Astrocyte (in vitro differentiated cells and primary cell): ENCODE measurements around the gene DPH1. TPM values are rescaled to one million over a fixed set of nuclear protein-coding genes. Genes with fewer than 3 reads are reported as not detected.

Source experiments
- DNase-seq: peaks from one replicate; pipeline ENCODE4 v3.0.0-alpha.2; 2010; ENCODE audit warnings: low read depth
- FAIRE-seq: peaks from 2 replicates; lab custom pipeline; 2011; peaks lifted over from hg19 to GRCh38; lab: Jason Lieb, UNC
- H2AFZ ChIP-seq: 2 replicates; pipeline ENCODE4 v1.6.0; 2012; ENCODE audit warnings: low read depth, low read length, inconsistent platforms
- H3K27ac ChIP-seq: 2 replicates; pipeline ENCODE4 v1.5.1; 2011; ENCODE audit warnings: low read depth, low read length, inconsistent platforms
- H3K27me3 ChIP-seq: 2 replicates; pipeline ENCODE4 v1.6.0; 2011; ENCODE audit warnings: low read length, inconsistent platforms; ENCODE audit not compliant: insufficient read depth
- H3K36me3 ChIP-seq: 2 replicates; pipeline ENCODE4 v1.5.1; 2011; ENCODE audit warnings: low read length, inconsistent platforms; ENCODE audit not compliant: insufficient read depth
- H3K4me1 ChIP-seq: 2 replicates; pipeline ENCODE4 v1.5.1; 2011; ENCODE audit warnings: low read length, inconsistent platforms; ENCODE audit not compliant: insufficient read depth
- H3K4me2 ChIP-seq: 2 replicates; pipeline ENCODE4 v1.6.0; 2012; ENCODE audit warnings: low read length, inconsistent platforms
- H3K4me3 ChIP-seq: 2 replicates; pipeline ENCODE4 v1.5.1; 2011; ENCODE audit warnings: low read depth, mild to moderate bottlenecking, low read length, inconsistent platforms; ENCODE audit not compliant: insufficient read depth
- H3K79me2 ChIP-seq: 2 replicates; pipeline ENCODE4 v1.6.0; 2012; ENCODE audit warnings: mild to moderate bottlenecking, low read length, inconsistent platforms; ENCODE audit not compliant: insufficient read depth
- H3K9ac ChIP-seq: 2 replicates; pipeline ENCODE4 v1.6.0; 2012; ENCODE audit warnings: mild to moderate bottlenecking, low read length, inconsistent platforms
- H3K9me3 ChIP-seq: 2 replicates; pipeline ENCODE4 v1.5.1; 2012; ENCODE audit warnings: low read depth, mild to moderate bottlenecking, low read length, inconsistent platforms; ENCODE audit not compliant: insufficient read depth
- H4K20me1 ChIP-seq: 2 replicates; pipeline ENCODE4 v1.6.0; 2012; ENCODE audit warnings: low read length, inconsistent platforms; ENCODE audit not compliant: insufficient read depth
- H3K27ac Mint-ChIP-seq: one replicate; pipeline ENCODE4 v1.8.0; 2021; ENCODE audit warnings: mild to moderate bottlenecking, mixed read lengths; ENCODE audit not compliant: unreplicated experiment
- H3K27me3 Mint-ChIP-seq: one replicate; pipeline ENCODE4 v1.8.0; 2021; ENCODE audit warnings: low read depth, mixed read lengths; ENCODE audit not compliant: unreplicated experiment
- H3K36me3 Mint-ChIP-seq: one replicate; pipeline ENCODE4 v1.8.0; 2021; ENCODE audit warnings: low read depth, mixed read lengths; ENCODE audit not compliant: unreplicated experiment
- H3K4me1 Mint-ChIP-seq: one replicate; pipeline ENCODE4 v1.8.0; 2021; ENCODE audit warnings: low read depth, mixed read lengths; ENCODE audit not compliant: unreplicated experiment
- H3K4me3 Mint-ChIP-seq: one replicate; pipeline ENCODE4 v1.8.0; 2021; ENCODE audit warnings: mild to moderate bottlenecking, moderate library complexity, mixed read lengths; ENCODE audit not compliant: unreplicated experiment
- H3K9me3 Mint-ChIP-seq: one replicate; pipeline ENCODE4 v1.8.0; 2021; ENCODE audit warnings: mild to moderate bottlenecking, mixed read lengths; ENCODE audit not compliant: unreplicated experiment
- CTCF ChIP-seq: IDR thresholded peaks from 2 replicates; pipeline ENCODE4 v1.5.1; 2011; ENCODE audit warnings: low read depth, mild to moderate bottlenecking, inconsistent platforms, low read length, moderate library complexity; ENCODE audit not compliant: insufficient read depth
- EZH2 ChIP-seq: IDR thresholded peaks from 2 replicates; pipeline ENCODE4 v1.6.1; 2012; ENCODE audit warnings: mild to moderate bottlenecking, low read length, inconsistent platforms; ENCODE audit not compliant: insufficient read depth
- total RNA-seq: library from RNA; stranded (reverse); gene quantifications from 2 replicates; pipeline ENCODE4 v1.2.1, GENCODE V29; 2021

DPH1 gene
- total RNA-seq, 1 donor from 2014 or later = 25.8 TPM

- H3K27me3 Mint-ChIP-seq = peaks cover 35% of the 10 kb centered on the region
- no peak overlapping the region for H3K27ac Mint-ChIP-seq
- peaks cover 2% of the 10 kb centered on the region for H3K27me3 ChIP-seq
Measured at GRCh38 chr17:1989135-1989534, 40.8 kb upstream of the DPH1 start.

GRCh38 chr17:1992541-1992940 is 37.4 kb upstream of the DPH1 start:
- no peaks in the 10 kb centered on the region for H3K27me3 ChIP-seq
- no peaks in the 10 kb centered on the region for H3K9me3 ChIP-seq
- peaks cover 1% of the 10 kb centered on the region for H3K36me3 Mint-ChIP-seq
- peaks cover 17% of the 10 kb centered on the region for H3K4me1 ChIP-seq
- no peak overlapping the region for H2AFZ ChIP-seq
- H3K9ac ChIP-seq = no peak overlapping the region
- H3K4me3 ChIP-seq = no peak overlapping the region
- no peak for FAIRE-seq
- H3K79me2 ChIP-seq = no peaks in the 10 kb centered on the region
- no peak overlapping the region for H3K4me3 Mint-ChIP-seq
- no peaks in the 10 kb centered on the region for H4K20me1 ChIP-seq
- no peak overlapping the region for H3K4me2 ChIP-seq
- DNase-seq = no peak
- no peaks in the 10 kb centered on the region for H3K9me3 Mint-ChIP-seq
- H3K27me3 Mint-ChIP-seq = peaks cover 38% of the 10 kb centered on the region
- peaks cover 11% of the 10 kb centered on the region for H3K4me1 Mint-ChIP-seq
- no peak overlapping the region for H3K27ac ChIP-seq
- H3K36me3 ChIP-seq = no peaks in the 10 kb centered on the region
- TF ChIP-seq CTCF (no peak), EZH2 (no peak)
- no peak overlapping the region for H3K27ac Mint-ChIP-seq

More at GRCh38 chr17:1989135-1989534, 40.8 kb upstream of the DPH1 start:
- Mint-ChIP-seq H3K36me3 (peaks cover 1% of the 10 kb centered on the region), H3K4me3 (no peak overlapping the region), H3K9me3 (no peaks in the 10 kb centered on the region), H3K4me1 (no peaks in the 10 kb centered on the region)
- peak; percentile 85 for DNase-seq
- H3K79me2 ChIP-seq = no peaks in the 10 kb centered on the region
- FAIRE-seq = peak; percentile 67
- TF ChIP-seq CTCF = no peak
- TF ChIP-seq EZH2 = no peak
- H3K27ac ChIP-seq = no peak overlapping the region
- H3K4me1 ChIP-seq = peaks cover 17% of the 10 kb centered on the region
- peak overlapping the region; percentile 49 for H3K4me2 ChIP-seq
- no peaks in the 10 kb centered on the region for H3K36me3 ChIP-seq
- no peaks in the 10 kb centered on the region for H4K20me1 ChIP-seq
- H3K9me3 ChIP-seq = no peaks in the 10 kb centered on the region
- H2AFZ ChIP-seq = peak overlapping the region; percentile 53
- peak overlapping the region; percentile 37 for H3K9ac ChIP-seq
- no peak overlapping the region for H3K4me3 ChIP-seq

GRCh38 chr17:1994707-1995106 is 35.2 kb upstream of the DPH1 start:
- no peak overlapping the region for H3K9ac ChIP-seq
- FAIRE-seq = no peak

More at GRCh38 chr17:1994707-1995106, 35.2 kb upstream of the DPH1 start:
- H3K9me3 ChIP-seq = no peaks in the 10 kb centered on the region
- H3K27me3 ChIP-seq = no peaks in the 10 kb centered on the region
- H3K4me3 ChIP-seq = no peak overlapping the region
- no peaks in the 10 kb centered on the region for H3K79me2 ChIP-seq
- H4K20me1 ChIP-seq = no peaks in the 10 kb centered on the region
- H3K27ac ChIP-seq = no peak overlapping the region
- H3K4me1 Mint-ChIP-seq = peaks cover 15% of the 10 kb centered on the region
- H3K4me2 ChIP-seq = no peak overlapping the region
- no peak overlapping the region for H2AFZ ChIP-seq
- no peak for DNase-seq
- no peak overlapping the region for H3K27ac Mint-ChIP-seq
- TF ChIP-seq EZH2 (no peak), CTCF (no peak)
- H3K4me1 ChIP-seq = peaks cover 6% of the 10 kb centered on the region
- peaks cover 33% of the 10 kb centered on the region for H3K27me3 Mint-ChIP-seq
- no peak overlapping the region for H3K4me3 Mint-ChIP-seq
- peaks cover 1% of the 10 kb centered on the region for H3K36me3 Mint-ChIP-seq
- peaks cover 5% of the 10 kb centered on the region for H3K9me3 Mint-ChIP-seq
- H3K36me3 ChIP-seq = no peaks in the 10 kb centered on the region
